Measurements from ENCODE around the gene YIF1B. TPM values are rescaled to one million over a fixed set of nuclear protein-coding genes. Genes with fewer than 3 reads are reported as not detected.

YIF1B gene
- total RNA-seq, 1 donor from 2014 or later = 74.8 TPM

DNA sequence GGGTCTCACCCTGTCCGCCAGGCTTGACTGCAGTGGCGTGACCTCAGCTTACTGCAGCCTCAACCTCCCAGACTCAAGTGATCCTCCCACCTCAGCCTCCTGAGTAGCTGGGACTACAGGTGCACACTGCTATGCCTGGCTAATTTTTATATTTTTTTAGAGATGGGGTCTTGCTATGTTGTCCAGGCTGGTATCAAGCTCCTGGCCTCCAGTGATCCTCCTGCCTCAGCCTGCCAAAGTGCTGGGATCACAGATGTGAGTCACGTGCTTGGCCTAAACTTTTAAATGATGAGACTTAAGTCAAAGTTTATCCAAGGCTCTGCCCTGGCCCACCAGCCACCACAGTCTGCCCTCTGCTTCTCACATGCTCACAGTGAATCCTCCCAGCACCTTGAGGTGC lies 9.5 kb downstream of the YIF1B start:
- no peak for DNase-seq (ENCODE audit: low read depth in 2 of 2)

DNA sequence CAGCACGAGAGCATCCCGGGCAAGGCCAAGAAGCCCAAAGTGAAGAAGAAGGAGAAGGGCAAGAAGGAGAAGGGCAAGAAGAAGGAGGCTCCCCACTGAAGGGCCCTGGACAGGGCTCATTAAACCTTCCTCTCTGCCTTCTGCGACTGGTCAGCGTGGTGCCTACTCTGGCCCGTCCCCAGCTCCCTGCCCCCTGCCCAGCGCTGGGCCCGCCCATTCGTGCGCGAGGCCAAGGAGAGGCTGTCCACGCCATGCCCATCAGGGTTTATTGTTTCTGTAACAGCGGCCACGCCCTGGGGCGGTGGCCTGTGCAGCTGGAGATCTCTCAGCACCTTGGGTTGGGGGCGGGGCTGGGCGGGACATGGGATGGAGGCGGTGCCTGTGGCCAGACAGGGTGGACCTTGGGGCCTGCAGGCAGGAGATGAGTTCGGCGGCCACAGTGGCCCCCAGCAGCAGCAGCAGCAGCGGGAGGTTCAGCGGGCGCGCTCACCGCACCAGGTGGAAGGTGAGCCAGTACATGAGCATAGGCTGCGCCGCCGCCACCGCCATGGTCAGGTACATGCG lies 10.8 kb downstream of the YIF1B start:
- peak; percentile 45 to 89 for DNase-seq (ENCODE audit: low read depth in 2 of 2)

DNA sequence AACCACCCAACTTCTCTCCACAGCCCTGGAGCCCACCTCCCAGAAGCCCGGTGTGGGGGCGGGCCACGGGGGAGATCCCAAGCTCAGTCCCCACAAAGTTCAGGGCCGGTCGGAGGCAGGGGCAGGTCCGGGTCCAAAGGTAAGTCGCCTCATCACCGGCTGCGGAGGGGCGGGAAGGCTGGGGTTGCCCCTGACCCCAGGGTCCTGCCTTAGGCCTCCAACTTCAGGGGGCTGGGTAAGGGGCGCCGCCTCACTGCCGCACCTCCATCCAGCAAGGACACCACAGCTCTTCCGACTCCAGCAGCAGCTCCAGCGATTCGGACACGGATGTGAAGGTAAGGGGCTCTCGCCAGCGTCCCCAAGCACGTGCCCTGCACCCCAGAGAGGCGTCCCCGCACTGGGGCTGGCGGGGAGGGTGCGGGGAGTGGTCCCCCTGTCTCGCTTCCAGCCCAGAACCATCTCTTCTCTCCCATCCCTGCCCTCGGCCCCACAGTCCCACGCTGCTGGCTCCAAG lies 11.3 kb downstream of the YIF1B start:
- no peak for DNase-seq (ENCODE audit: low read depth in 2 of 2)

DNA sequence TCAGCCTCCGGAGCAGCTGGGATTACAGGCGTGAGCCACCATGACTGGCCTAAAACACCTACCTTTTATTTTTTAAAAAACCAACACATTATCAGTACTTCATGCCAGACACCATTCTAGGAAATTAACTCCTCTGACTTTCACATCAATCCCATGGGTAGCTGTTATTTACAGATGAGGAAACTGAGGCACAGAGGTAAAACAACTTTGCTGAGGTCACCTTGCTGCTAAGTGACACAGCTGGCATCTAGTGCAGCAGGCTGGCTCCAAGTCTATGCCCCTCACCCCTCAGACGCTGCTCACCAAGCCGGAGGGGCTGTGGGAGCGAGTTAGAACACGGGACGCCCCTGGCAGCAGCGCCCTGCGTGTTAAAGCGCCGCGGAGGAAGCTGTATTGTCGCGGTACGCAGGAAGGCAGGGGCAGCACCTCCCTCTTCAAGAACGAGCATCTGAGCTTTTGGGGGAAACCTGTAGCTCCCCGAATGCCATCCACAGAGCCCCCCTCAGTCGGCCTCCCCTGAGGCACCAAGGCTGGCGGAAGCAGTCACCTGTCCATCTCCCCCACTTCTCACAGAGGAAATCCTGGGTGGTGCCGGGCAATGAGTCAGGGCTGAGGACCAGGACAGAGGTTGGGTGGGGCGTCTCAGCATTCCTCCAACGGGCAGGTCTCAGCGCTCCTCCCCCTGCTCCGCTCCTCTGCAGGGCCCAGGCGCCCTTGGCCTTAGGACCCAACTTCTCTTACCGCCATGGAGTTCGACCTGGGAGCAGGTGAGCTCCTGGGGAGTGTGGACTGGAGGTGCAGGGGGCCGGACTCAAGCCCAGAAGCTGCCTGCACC lies 12.0 kb downstream of the YIF1B start, which contains the start of gene C19orf33:
Gene C19orf33, plus strand, starts transcription at position 735 of the 835 bp plus-strand sequence. Its CDS starts 11 bp downstream, at position 746.
- DNase-seq (ENCODE audit: low read depth in 2 of 2) = peak in 1 of 2 donors; percentile 29

DNA sequence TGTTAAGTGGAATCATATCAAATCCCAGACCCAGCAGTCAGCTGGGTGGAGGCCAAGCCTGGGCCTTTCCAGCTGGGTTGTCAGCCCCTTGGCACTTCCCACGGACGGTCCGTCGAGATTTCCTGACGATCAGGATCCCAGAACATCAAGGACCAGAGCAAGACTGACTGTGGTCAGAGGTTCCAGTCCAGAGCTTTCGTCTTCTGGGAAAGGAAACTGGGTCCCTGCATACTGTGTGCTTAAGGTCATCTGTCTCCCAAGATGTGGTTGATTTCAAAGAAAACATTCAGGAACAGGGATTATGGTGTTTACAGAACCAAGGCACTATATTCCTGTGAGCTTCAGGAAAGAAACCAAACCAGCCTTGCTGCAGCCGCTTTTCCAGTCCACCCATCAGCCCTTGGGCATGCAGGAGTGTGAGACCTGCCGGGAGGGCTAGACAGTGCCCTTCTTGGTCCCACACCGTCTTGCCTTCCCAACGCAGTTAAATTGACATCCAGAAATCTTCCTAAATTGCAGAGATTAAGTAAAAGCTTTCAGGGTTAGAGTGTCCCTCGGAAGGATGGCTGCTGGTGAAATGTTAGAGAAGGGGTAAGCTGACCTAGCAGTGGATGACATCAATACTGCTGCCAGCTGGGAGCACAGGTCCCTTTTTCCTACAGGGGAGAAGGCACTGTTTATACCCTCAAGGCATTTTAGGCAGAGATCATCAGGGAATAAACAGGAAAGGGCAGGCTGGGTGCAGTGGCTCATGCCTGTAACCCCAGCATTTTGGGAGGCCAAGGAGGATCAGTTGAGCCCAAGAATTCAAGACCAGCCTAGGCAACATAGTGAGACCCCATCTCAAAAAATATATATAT lies 16.7 kb downstream of the YIF1B start:
- no peak for DNase-seq (ENCODE audit: low read depth in 2 of 2)

DNA sequence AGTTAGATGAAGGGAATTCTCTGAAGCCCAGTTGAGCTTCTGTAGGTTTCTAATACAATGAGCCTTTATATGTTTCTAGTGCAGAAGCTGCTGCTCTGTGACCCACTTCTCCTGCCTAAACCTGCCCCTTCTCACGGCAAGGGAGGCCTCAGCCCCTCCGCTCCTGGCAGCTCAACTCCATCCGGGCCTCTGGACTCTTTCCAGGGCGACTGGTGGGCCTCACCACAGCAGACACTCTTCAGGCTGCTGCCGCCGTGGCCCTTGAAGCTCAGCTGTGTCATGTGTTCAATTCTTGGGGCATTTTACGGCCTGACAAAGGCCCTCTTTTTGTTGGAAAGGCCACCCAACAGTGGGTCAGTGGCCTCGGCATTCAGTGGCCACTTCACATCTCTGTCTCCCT lies 21.7 kb downstream of the YIF1B start:
- DNase-seq (ENCODE audit: low read depth in 2 of 2) = no peak

DNA sequence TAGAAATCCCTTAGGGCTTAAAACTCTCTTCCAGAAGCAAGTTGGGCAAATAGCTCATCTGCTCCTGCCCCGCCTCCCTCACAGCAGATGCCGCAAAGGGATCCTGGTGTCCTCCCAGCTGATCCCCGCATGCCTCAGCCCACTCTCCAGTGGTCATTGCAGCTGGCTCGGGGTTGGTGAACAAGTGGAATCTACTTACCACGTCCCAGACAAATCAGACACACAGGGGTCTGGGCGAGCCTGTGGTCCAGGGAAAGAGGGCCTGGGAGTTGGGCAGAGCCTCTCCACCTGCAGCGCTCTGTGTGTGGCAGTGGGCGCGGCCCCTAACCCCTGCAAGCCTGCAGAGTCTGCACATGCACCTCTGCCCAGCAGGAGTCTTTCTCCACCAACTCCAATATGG lies 22.5 kb downstream of the YIF1B start:
- DNase-seq (ENCODE audit: low read depth in 2 of 2) = no peak

DNA sequence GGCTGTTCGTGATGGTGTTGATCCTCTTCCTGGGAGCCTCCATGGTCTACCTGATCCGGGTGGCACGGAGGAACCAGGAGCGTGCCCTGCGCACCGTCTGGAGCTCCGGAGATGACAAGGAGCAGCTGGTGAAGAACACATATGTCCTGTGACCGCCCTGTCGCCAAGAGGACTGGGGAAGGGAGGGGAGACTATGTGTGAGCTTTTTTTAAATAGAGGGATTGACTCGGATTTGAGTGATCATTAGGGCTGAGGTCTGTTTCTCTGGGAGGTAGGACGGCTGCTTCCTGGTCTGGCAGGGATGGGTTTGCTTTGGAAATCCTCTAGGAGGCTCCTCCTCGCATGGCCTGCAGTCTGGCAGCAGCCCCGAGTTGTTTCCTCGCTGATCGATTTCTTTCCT lies 23.9 kb downstream of the YIF1B start:
- DNase-seq (ENCODE audit: low read depth in 2 of 2) = no peak

DNA sequence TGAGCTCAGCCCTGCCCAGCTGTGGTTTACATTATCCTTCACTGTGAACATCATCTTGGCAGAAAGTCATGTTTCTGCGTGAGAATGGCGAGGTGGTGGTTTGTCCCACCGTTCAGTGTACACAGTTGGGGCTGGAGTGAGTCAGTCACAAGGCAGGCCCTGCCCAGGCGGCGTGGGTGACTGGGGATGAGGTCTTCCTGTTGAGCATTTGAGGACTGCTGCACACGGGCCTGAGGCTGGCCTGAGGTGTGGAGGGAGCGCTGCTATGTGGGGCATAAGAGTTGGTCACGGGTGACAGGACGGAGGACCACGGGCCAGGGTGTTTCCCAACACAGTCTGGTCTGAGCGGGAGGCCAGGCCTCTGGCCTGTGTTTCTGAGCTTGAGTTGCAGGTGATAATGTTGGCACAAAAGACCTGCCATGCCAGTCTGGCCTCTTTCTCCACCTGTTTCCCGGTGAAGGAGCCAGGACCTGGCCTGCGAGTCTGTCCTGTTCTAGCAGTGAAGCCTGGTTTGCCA lies 25.1 kb downstream of the YIF1B start:
- peak in 1 of 2 donors; percentile 30 for DNase-seq (ENCODE audit: low read depth in 2 of 2)

DNA sequence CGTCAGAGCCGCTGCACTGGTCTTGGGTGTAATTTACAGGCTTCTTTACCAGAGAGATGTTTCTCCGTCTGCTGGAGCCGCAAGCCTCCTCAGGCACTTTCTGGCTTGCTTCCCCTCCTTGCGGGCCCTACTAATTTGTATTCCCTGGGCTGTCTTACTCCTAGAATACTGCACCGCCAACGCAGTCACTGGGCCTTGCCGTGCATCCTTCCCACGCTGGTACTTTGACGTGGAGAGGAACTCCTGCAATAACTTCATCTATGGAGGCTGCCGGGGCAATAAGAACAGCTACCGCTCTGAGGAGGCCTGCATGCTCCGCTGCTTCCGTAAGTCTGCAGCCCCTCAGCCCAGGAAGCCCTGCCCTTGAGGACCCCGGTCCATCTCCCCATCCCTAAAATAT lies 25.8 kb downstream of the YIF1B start:
- DNase-seq (ENCODE audit: low read depth in 2 of 2) = no peak

DNA sequence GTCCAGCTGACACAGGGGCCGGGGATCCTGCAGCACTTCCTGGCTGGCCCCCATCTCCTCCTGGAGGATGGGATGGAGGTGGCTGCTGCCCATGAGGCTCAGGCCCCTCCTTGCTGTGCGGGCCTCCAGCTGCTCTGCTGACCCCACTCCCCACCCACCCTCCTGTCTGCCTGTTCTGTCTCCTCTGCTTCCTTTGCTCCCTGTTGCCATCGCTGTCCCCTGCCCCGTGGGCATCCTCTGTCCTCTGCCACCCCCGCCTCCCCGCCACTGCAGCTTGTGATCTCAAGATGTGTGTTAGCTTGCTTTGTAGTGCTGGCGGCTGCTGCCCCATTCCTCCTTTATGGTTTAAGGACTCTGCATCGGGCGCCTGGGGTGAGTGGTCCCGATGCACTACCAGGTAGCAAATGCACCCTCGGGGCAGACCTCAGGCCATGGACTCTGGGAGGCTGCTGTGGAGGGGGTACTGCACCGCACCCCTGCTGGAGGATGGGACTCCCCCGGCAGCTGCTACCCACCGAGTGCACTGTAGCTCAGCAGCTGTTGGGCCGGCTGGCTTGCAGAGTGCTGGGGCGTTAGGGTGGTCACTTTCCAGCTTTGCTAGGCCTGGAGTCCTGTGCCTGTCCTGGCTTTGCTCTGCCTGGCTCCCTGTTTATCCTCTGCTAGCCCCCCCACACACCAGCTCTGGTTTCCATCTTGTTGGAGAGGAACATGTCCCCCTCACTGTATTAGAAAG lies 27.5 kb downstream of the YIF1B start:
- DNase-seq (ENCODE audit: low read depth in 2 of 2) = no peak

DNA sequence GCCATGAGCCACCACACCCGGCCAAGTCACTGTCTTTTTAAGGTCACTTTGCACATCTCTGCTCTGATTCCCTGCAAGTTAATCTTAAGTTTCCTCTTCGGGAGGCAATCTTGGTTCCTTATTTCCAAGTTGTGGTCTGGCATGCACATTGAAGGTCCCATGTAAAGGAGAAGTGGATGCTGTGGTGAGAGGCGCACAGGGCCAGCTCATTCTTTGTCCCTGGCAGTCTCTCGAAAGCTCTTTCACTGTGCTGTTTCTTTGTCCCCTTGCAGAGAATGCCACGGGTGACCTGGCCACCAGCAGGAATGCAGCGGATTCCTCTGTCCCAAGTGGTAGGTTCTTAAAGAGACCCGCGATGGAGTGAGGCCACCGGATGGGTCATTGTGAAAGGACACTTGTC lies 28.1 kb downstream of the YIF1B start:
- no peak for DNase-seq (ENCODE audit: low read depth in 2 of 2)

DNA sequence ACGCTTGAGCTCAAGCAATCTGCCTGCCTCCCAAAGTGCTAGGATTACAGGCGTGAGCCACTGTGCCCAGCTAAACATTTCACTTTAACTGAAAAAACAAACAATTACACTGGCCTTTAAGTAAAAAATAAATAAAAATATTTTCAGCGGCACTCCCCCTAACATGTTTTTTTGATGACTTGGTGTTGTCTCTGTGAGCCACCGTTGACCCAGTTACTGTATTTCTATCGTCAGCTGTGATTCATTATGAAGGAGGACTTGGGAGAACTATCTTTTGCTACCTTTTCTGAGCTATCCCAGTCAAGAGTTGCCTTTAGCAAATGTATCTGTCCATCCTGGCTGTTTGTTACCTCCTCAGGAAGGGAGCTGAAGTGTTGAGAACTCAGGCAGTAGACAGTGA lies 30.2 kb downstream of the YIF1B start:
- no peak for DNase-seq (ENCODE audit: low read depth in 2 of 2)

DNA sequence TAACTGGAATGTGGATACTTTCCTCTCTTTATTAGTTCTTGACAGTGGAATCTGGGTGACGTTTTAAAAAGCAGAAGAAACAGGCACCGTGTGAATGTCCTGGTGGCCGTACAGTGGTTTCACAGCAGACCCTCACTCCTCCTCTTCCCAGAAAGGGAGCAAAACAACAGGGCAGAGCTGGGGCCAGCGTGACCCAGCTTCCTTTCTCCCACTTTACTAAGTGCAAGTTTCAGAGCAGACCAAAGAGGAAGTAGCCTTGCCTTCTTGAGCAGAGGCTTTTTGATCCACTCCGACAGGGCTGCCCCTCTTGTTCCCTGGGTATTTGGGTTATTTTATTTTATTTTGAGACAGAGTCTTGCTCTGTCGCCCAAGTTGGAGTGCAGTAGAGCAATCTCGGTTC lies 31.3 kb downstream of the YIF1B start:
- no peak for DNase-seq (ENCODE audit: low read depth in 2 of 2)

DNA sequence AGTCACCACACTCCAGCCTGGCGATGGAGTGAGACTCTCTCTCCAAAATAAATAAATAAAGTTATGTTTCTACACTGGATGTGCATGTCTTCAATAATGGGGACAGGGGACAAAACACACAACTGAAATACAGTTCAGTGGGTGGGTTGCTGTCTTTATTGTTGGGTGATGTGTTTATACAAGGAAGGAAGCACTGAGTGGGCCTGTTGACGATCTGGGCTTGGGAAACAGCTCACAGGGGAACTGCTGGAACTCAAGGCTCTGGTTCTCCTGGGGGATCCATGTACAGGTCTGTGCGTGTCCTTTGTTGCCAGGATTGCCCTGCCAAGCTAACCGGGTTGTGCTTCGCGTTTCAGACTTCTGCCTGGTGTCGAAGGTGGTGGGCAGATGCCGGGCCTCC lies 32.5 kb downstream of the YIF1B start:
- no peak for DNase-seq (ENCODE audit: low read depth in 2 of 2)

DNA sequence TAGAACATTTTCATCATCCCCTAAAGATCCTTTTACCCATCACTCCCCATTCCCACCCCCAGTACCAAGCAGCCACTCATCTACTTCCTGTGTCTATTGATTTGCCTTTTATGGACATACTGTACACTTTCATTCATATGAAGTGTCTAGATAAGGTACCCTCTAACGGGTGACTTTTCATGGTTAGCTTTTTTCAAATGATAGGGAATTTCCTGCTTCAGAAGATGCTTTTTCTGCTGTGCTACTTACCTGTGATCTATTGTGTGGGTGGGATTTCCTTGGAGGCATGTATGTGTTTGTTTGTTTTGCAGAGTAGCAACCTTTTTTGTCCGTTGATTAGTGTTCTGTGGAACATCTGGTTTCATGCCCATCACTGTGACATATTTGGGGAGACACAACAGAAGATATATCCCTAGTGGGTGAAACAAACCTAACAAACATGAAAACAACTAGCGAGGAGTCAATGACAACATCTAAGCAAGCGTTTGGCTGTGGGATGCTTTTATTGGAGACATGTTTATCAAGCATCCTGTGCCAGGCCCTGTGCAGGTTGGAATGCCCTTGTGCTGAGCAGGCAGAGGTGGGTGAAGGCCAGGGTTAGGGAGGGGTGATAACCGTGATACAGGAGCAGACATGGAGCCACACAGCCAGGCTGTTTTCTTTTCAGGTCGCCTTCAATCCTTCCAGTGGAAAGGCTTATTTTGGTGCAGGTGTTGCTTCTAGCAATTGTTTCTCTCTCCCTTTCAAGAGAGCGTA lies 33.8 kb downstream of the YIF1B start:
- DNase-seq (ENCODE audit: low read depth in 2 of 2) = no peak

DNA sequence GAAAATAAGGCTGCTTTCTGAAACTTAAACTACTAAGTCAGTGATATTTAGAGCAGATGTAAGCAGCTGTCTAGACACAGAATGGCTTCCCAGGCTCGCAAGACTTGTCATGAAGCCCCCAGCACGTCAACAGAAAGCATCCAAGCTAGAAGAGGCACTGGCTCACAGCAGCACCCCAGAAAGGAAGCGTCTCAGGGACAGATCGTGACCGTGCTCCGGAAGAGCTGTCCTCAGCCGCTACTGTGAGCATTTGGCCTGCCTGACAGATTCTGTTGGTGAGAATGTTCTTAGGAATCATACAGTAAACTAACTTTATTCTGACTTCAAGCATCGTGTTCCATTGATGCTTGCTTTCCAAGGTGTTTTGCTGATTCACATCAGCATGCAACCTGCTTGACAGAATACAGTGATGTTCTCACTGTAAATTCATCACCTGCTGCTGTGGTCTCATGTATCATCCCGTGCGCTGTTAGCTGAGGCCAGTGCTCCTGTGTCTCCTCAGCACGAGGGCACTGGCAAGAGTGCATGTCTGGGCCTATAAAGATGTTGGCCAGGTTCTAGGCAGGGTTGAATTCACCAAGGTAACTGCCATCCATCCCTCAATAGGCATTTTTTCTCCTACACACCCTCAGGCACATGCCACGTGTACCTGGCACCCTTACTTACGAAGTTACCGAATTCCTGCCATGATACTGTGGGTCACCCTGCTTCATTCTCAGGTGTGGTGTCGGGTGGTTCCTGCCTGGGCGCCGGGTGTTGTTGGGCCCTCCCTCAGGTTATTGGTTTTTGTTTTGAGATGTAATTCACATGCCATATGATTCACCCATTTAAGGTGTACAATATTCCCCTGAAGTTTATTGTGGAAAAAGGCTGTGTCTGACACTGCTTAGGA lies 35.5 kb downstream of the YIF1B start:
- DNase-seq (ENCODE audit: low read depth in 2 of 2) = no peak

DNA sequence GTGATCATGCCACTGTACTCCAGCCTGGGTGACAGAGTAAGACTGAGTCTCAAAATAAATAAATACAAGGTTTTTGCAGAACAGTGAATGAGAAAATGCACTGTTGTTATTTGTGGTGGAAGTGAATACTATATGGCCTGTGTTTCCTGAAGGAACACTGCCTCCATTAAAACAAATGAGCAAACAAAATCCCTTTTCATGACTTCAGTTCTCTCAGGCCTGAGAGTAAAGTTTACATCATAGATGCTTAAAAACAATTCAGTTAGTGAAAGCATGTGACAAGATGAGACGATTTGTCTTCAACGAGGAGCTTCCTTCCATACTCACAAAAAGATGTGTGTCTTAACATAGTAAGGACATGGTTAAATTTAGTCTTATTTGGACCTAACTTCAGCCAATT lies 37.0 kb downstream of the YIF1B start:
- no peak for DNase-seq (ENCODE audit: low read depth in 2 of 2)

DNA sequence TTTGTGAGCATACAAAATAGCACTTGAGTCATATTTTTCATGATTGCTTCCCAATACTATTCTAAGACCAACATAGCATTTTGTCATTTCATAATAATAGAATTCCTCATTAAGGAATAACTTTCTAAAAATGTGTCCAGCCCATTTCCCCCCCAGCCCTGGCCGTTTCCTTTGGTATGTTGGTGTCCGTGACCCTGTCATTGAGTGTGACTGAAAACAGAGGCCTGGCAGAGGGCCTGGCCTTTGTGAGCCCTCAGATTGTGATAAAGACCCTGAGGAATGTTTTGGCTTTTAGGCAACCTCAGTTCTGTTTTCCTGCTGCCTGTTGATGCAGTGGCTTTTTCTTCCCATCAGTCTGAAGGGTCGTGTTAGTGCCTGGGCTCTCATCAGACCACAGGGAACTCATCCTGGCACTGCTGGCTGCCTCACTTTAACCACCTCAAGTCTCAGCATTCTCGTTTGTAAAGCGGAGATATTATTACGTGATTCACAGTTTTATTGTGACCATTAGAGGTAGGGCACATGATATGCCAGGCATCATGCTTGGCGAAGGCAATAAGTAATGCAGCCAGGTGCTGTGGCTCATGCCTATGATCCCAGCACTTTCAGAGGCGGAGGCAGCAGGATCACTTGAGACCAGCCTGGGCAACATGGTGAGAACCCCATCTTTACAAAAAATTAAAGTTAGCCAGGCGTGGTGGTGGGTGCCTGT lies 37.6 kb downstream of the YIF1B start:
- DNase-seq (ENCODE audit: low read depth in 2 of 2) = peak in 1 of 2 donors; percentile 70

Data from dermis microvascular lymphatic vessel endothelial cell (primary cell).